Measurements from ENCODE around the gene FAM131B. TPM values are rescaled to one million over a fixed set of nuclear protein-coding genes. Genes with fewer than 3 reads are reported as not detected.

Gene FAM131B
- total RNA-seq, 1 experiment from 2014 or later: 0.19 TPM

- ChIA-PET POLR2A (interaction anchor here (1.6 to 1.7 kb wide), 2 partner anchors 12 to 13 kb away, joined by 4 to 6 read pairs; no protein-coding TSS in a partner anchor), CTCF (interaction anchor here (0.7 to 2.0 kb wide), 3 partner anchors 12 to 167 kb away, joined by 4 to 7 read pairs (median 4); partner anchors contain the start of gene EPHA1)
- Mint-ChIP-seq H3K36me3 (ENCODE audit: insufficient read depth, unreplicated experiment) (peaks cover 29% of the 10 kb centered on the region), H3K27ac (ENCODE audit: low read depth, unreplicated experiment) (no peak overlapping the region), H3K4me3 (ENCODE audit: unreplicated experiment) (no peak overlapping the region), H3K27me3 (ENCODE audit: insufficient read depth, unreplicated experiment) (no peaks in the 10 kb centered on the region), H3K4me1 (ENCODE audit: insufficient read depth, unreplicated experiment) (peaks cover 11% of the 10 kb centered on the region), H3K9me3 (ENCODE audit: unreplicated experiment) (no peaks in the 10 kb centered on the region)
- BruUV-seq (replicated peaks): no TSS peak
- no peak for DNase-seq (ENCODE audit: unreplicated experiment)
- intact Hi-C loops (cut with micrococcal nuclease): no loop called here
- no peak for TF ChIP-seq CTCF (IDR thresholded peaks at IDR 0.05; ENCODE audit: unreplicated experiment)
These were observed 33.0 kb upstream of the FAM131B start for GRCh38 chr7:143395187-143396149.

- Mint-ChIP-seq H3K4me1 (ENCODE audit: insufficient read depth, unreplicated experiment) (peaks cover 16% of the 10 kb centered on the region), H3K27me3 (ENCODE audit: insufficient read depth, unreplicated experiment) (no peaks in the 10 kb centered on the region), H3K27ac (ENCODE audit: low read depth, unreplicated experiment) (no peak overlapping the region), H3K4me3 (ENCODE audit: unreplicated experiment) (no peak overlapping the region), H3K9me3 (ENCODE audit: unreplicated experiment) (no peaks in the 10 kb centered on the region), H3K36me3 (ENCODE audit: insufficient read depth, unreplicated experiment) (peaks cover 36% of the 10 kb centered on the region)
- ChIA-PET POLR2A (interaction anchor here (1.6 to 1.7 kb wide), 2 partner anchors 11 to 13 kb away, joined by 4 to 6 read pairs; no protein-coding TSS in a partner anchor), CTCF (no interaction called here)
- DNase-seq (ENCODE audit: unreplicated experiment): no peak
- TF ChIP-seq CTCF (IDR thresholded peaks at IDR 0.05; ENCODE audit: unreplicated experiment): no peak
- intact Hi-C loops (cut with micrococcal nuclease): no loop called here
- no TSS peak for BruUV-seq (replicated peaks)
These were observed 32.3 kb upstream of the FAM131B start for GRCh38 chr7:143394777-143395176.

GRCh38 chr7:143394068-143394467 is 31.6 kb upstream of the FAM131B start:
- ChIA-PET CTCF (interaction anchor here (2.2 to 2.9 kb wide), 3 partner anchors 14 to 154 kb away, joined by 8 to 11 read pairs (median 10); partner anchors contain the start of gene EPHA1), POLR2A (interaction anchor here (0.7 to 1.6 kb wide), 3 partner anchors 9 to 14 kb away, joined by 3 to 6 read pairs (median 5); no protein-coding TSS in a partner anchor)
- no peak for TF ChIP-seq CTCF (IDR thresholded peaks at IDR 0.05; ENCODE audit: unreplicated experiment)
- intact Hi-C loops (cut with micrococcal nuclease): no loop called here
- peaks cover 43% of the 10 kb centered on the region for H3K36me3 Mint-ChIP-seq (ENCODE audit: insufficient read depth, unreplicated experiment)
- no peak for DNase-seq (ENCODE audit: unreplicated experiment)
- no peaks in the 10 kb centered on the region for H3K9me3 Mint-ChIP-seq (ENCODE audit: unreplicated experiment)
- H3K27ac Mint-ChIP-seq (ENCODE audit: low read depth, unreplicated experiment): no peak overlapping the region
- no peaks in the 10 kb centered on the region for H3K27me3 Mint-ChIP-seq (ENCODE audit: insufficient read depth, unreplicated experiment)
- H3K4me3 Mint-ChIP-seq (ENCODE audit: unreplicated experiment): no peak overlapping the region
- H3K4me1 Mint-ChIP-seq (ENCODE audit: insufficient read depth, unreplicated experiment): peaks cover 17% of the 10 kb centered on the region
- BruUV-seq (replicated peaks): no TSS peak

Data from MCF 10A (cell line).